Endothelial cell (in vitro differentiated cells): Measurements from ENCODE around the gene ATXN10. TPM values are rescaled to one million over a fixed set of nuclear protein-coding genes. Genes with fewer than 3 reads are reported as not detected.
"Not testable (repeated sequence)": the region's sequence is repeated elsewhere in the genome, so short reads cannot be mapped to it uniquely, and the experiment has no call there.

ENCODE experiments used
- DNase-seq: peaks from one replicate; pipeline ENCODE4 v3.0.0; 2021; ENCODE audit warnings: low spot score
- H3K27ac Mint-ChIP-seq: one replicate; pipeline ENCODE4 v1.8.0; 2021; ENCODE audit warnings: mixed read lengths, inconsistent platforms; ENCODE audit not compliant: unreplicated experiment
- H3K27me3 Mint-ChIP-seq: one replicate; pipeline ENCODE4 v1.8.0; 2021; ENCODE audit warnings: mild to moderate bottlenecking, moderate library complexity, mixed read lengths, inconsistent platforms; ENCODE audit not compliant: unreplicated experiment
- H3K36me3 Mint-ChIP-seq: one replicate; pipeline ENCODE4 v1.8.0; 2021; ENCODE audit warnings: mild to moderate bottlenecking, low read depth, mixed read lengths, inconsistent platforms; ENCODE audit not compliant: unreplicated experiment
- H3K4me1 Mint-ChIP-seq: one replicate; pipeline ENCODE4 v1.8.0; 2021; ENCODE audit warnings: mild to moderate bottlenecking, mixed read lengths, inconsistent platforms; ENCODE audit not compliant: unreplicated experiment
- H3K4me3 Mint-ChIP-seq: one replicate; pipeline ENCODE4 v1.8.0; 2021; ENCODE audit warnings: mild to moderate bottlenecking, mixed read lengths, inconsistent platforms; ENCODE audit not compliant: unreplicated experiment
- H3K9me3 Mint-ChIP-seq: one replicate; pipeline ENCODE4 v1.8.0; 2021; ENCODE audit warnings: mixed read lengths, inconsistent platforms; ENCODE audit not compliant: unreplicated experiment
- total RNA-seq: library from RNA; stranded (reverse); fragmentation: NEBNext Ultra II Directional; extraction: Animal tissue kit (Norgen Biotek cat#: 25700); gene quantifications from one replicate; pipeline ENCODE4 v1.2.1, GENCODE V29; 2021; ENCODE audit not compliant: unreplicated experiment
- TF ChIP-seq, protein P1 (sequence below): fragments of 200-600 bp; sonication (generic); IDR thresholded peaks from one replicate; pipeline ENCODE4 v1.5.0; 2021; ENCODE audit warnings: antibody characterized with exemption; ENCODE audit not compliant: unreplicated experiment

Gene ATXN10
- total RNA-seq, 1 donor from 2014 or later, result 152 TPM

DNA sequence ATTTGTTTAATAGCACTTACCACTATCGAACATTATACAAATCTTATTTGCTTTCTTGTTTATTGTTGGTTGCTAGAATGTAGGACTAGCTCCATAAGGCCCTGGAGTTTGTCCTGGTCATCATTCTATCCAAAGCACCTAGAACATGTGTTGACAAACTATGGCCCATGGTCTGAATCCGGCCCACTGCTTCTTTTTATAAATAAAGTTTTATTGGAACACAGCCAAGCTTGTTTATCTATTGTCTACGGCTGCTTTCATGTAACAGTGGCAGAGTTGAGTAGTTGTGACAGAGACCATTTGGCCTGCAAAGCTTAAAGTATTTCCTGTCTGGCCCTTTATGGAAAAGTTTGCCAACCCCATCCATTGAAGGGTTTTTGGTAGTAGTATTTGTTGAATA is 38.8 kb downstream of the ATXN10 start:
- Mint-ChIP-seq H3K9me3 (no peaks in the 10 kb centered on the region), H3K27ac (no peak overlapping the region), H3K4me1 (peaks cover 15% of the 10 kb centered on the region), H3K4me3 (no peak overlapping the region), H3K27me3 (no peaks in the 10 kb centered on the region), H3K36me3 (peaks cover 9% of the 10 kb centered on the region)
- no peak for DNase-seq
- TF ChIP-seq, protein P1, sequence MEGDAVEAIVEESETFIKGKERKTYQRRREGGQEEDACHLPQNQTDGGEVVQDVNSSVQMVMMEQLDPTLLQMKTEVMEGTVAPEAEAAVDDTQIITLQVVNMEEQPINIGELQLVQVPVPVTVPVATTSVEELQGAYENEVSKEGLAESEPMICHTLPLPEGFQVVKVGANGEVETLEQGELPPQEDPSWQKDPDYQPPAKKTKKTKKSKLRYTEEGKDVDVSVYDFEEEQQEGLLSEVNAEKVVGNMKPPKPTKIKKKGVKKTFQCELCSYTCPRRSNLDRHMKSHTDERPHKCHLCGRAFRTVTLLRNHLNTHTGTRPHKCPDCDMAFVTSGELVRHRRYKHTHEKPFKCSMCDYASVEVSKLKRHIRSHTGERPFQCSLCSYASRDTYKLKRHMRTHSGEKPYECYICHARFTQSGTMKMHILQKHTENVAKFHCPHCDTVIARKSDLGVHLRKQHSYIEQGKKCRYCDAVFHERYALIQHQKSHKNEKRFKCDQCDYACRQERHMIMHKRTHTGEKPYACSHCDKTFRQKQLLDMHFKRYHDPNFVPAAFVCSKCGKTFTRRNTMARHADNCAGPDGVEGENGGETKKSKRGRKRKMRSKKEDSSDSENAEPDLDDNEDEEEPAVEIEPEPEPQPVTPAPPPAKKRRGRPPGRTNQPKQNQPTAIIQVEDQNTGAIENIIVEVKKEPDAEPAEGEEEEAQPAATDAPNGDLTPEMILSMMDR, result no peak

DNA sequence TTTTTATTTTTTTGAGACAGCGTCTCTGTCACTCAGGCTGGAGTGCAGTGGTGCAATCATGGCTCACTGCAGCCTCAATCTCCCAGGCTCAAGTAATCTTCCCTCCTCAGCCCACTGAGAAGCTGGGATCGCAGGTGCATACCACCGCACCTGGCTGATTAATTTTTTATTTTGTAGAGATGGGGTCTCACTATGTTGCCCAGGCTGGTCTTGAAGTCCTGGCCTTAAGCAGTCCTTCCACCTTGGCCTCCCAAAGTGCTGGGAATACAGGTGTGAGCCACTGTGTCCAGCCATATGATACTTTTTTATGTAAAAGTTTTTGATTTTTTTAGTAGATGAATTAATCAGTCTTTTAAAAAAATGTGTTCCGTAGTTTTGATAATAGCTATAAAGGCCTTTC is 42.8 kb downstream of the ATXN10 start:
- H3K36me3 Mint-ChIP-seq, H3K4me1 Mint-ChIP-seq, H3K4me3 Mint-ChIP-seq, H3K27ac Mint-ChIP-seq, H3K9me3 Mint-ChIP-seq, H3K27me3 Mint-ChIP-seq, DNase-seq: not testable (repeated sequence)

DNA sequence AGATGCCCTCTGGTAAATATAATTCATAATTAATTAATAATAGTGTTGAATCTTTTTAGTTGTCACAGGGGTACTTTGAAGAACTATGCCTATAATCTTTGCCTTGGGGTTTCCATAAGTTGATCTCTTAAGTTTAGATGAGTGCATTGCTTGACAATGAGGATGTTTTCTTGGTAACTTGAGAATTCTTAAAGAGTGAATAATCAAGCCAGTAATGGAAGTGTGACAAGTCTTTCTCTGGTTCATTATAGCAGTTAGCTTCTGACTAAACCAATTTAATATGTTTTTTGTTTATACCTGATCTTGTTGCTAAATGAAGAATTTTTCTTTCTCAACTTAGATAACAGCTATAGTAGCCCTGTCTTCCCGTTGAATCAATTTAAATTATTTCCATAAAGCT is 46.2 kb downstream of the ATXN10 start:
- DNase-seq, result no peak
- Mint-ChIP-seq H3K36me3 (peaks cover 4% of the 10 kb centered on the region), H3K27me3 (peaks cover 2% of the 10 kb centered on the region), H3K27ac (no peak overlapping the region), H3K4me3 (no peak overlapping the region), H3K9me3 (no peaks in the 10 kb centered on the region), H3K4me1 (no peaks in the 10 kb centered on the region)
- TF ChIP-seq, protein P1, result no peak

DNA sequence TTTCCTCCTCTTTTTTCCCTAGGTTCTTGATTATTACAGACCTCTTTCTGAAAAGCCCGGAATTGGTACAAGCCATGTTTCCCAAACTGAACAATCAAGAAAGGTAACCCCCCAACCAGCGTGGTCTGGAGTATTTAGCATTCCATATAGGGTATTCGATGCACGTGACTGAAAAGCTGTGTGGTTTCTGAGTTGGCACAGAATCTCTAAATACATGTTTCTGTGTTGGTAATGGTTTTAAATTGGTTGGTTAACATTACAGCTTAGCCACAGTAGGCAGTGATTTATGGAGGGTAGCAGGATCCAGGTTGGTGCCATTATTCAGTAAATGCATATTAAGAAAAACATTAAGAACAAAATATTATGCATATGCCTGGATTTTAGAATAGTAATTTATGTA is 46.8 kb downstream of the ATXN10 start:
- Mint-ChIP-seq H3K36me3 (peaks cover 4% of the 10 kb centered on the region), H3K27me3 (peaks cover 2% of the 10 kb centered on the region), H3K9me3 (no peaks in the 10 kb centered on the region), H3K27ac (no peak overlapping the region), H3K4me1 (no peaks in the 10 kb centered on the region), H3K4me3 (no peak overlapping the region)
- TF ChIP-seq, protein P1, result no peak
- DNase-seq, result no peak

DNA sequence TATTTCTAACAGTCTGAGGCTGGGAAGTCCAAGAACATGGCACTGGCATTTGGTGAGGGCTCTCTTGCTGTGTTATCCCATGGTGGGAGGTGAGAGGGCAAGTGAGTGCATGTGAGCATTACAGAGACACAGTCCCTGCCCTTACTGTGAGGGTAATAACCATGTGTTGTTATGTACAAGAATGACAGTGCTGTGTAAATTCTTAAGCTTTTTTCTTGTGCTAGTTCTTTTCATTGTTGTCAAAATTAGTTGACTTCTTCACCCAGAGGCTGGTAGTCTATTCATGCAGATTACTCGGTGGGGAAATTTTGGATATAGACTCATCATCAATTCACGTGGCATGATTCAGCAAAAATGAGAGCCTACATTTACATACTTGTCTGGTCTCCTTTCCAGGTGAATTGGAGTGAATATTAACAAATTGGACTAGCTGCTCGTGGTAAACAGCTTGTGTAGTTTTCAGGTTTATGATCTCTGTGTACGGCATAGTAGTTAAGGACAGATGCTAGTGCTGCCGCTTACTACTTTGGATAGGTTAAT is 49.3 kb downstream of the ATXN10 start:
- H3K4me1 Mint-ChIP-seq, result no peaks in the 10 kb centered on the region
- peaks cover 4% of the 10 kb centered on the region for H3K36me3 Mint-ChIP-seq
- no peak for DNase-seq
- peaks cover 2% of the 10 kb centered on the region for H3K27me3 Mint-ChIP-seq
- H3K9me3 Mint-ChIP-seq, result no peaks in the 10 kb centered on the region
- H3K27ac Mint-ChIP-seq, result no peak overlapping the region
- H3K4me3 Mint-ChIP-seq, result no peak overlapping the region
- TF ChIP-seq, protein P1, result no peak
